Effector CD8-positive, alpha-beta T cell (primary cell): ENCODE measurements around the gene CLDN19.
"Not testable (repeated sequence)": the region's sequence is repeated elsewhere in the genome, so short reads cannot be mapped to it uniquely, and the experiment has no call there.

Experiments
- DNase-seq: peaks from one replicate; lab custom pipeline; 2025; lab: John Stamatoyannopoulos, UW

The CLDN19 gene

GRCh38 chr1:42759114-42759513 lies 19.1 kb upstream of the CLDN19 start:
- no peak for DNase-seq

- no peak for DNase-seq
Observed at GRCh38 chr1:42758641-42759040, 18.6 kb upstream of the CLDN19 start.

- DNase-seq = no peak
Observed at GRCh38 chr1:42757892-42758275, 17.8 kb upstream of the CLDN19 start.

GRCh38 chr1:42756956-42757891 lies 17.2 kb upstream of the CLDN19 start:
- DNase-seq = no peak

- no peak for DNase-seq
Observed at GRCh38 chr1:42753070-42753469, 13.0 kb upstream of the CLDN19 start.

- DNase-seq = no peak
Observed at GRCh38 chr1:42752284-42752683, 12.2 kb upstream of the CLDN19 start.

GRCh38 chr1:42751511-42752070 lies 11.6 kb upstream of the CLDN19 start:
- DNase-seq = not testable (repeated sequence)

- DNase-seq = no peak
Observed at GRCh38 chr1:42750041-42750440, 10.0 kb upstream of the CLDN19 start.

DNA sequence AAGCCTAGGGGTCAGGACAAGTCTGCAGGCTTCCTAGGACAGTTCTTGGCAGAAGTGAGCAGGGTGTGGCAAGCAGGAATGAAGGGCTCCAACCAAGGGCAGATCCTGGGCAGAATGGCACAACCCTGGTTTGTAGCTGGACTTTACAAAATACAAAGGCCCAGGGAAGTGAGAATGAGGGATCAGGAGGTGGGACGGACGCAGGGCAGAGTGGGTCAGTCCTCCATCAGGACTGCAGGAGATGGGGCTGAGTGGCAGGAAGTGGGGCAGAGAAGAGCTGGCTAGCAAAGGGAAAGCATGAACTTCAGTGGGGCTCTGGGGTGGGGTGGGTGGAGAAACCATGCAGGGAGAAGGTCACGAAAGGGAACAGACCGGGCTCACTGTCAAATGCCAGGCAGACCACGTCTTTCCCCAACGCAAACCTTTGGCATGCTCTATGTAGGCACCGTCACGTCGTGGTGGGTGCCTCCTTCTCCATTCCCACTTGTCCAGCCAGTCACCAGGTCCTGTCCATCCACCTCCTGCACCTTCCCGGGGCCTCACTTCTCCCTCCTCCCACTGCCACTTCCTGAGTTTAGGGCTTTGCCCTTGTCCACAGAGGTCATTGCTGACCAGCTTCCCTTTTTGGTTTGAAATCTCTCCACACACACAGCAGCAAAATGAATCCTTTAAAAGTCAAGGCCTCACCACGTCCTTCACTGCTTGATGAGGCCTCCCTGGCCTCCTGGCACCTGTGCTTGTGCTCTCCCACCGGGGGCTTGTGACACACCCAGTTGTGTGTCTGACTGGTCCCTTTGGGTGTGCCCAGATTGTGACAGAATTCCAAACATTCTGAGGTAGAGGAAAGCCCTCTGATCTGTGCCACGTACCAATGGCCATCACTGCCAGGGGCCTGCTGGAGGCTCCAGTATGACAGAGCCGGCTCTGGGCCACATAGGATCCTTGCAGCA lies 8.7 kb upstream of the CLDN19 start:
- DNase-seq = no peak

- DNase-seq = no peak
Observed at GRCh38 chr1:42748021-42748420, 8.0 kb upstream of the CLDN19 start.

DNA sequence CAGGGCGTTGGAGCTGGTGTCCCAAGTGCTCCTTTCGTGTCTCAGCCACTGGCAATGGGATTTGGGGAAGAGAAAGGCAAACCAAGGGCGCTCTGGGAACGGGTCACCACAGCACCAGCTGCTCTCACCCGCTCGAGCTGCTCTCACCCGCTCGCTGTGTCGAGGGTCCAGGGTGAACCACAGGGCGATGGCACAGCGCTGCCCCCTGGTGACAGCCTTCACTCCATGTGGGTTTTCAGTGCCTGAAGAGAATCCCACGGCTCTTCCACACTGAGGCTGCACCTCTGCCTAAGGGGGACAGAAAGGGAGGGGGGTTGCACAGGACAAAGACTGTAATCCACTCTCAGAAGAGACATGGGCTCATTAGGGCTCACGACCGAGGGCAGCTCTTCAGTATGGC lies 7.1 kb upstream of the CLDN19 start:
- peak; percentile 30 for DNase-seq

- no peak for DNase-seq
Observed at GRCh38 chr1:42746436-42747105, 6.5 kb upstream of the CLDN19 start.

DNA sequence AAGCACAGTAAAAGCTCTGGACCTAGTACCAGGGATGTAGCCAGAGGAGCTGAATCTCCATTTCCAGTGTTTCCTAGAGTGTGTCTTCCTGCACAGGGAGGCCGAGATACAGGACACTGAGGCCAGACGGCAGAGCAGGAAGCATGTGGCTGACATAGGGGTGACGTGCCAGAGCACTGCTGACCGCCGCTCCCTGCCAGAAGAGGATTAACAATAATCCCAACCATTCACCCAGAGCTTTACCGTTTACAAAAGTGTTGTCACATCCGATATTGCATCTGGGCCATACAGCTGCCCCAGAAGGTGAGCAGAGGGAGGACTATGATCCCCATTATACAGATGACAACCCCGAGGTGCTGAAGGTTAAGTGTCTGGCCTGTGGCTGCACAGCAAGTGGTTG lies 5.8 kb upstream of the CLDN19 start:
- no peak for DNase-seq

DNA sequence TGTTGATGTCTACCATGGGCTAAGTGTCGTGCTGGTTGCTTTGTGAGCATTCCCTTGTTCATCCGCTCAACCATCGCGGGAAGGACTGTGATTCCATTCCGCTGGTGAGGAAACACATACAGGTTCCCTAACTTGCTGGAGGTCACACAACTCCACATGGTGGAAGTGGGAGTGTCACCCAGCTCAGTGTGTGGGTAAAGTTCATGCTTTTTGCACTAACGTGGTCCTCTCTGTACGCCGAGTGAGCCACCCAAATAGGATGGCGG lies 4.0 kb upstream of the CLDN19 start:
- no peak for DNase-seq

GRCh38 chr1:42743317-42744147 lies 3.5 kb upstream of the CLDN19 start:
- DNase-seq = no peak

GRCh38 chr1:42742617-42743316 lies 2.7 kb upstream of the CLDN19 start:
- no peak for DNase-seq

- DNase-seq = no peak
Observed at GRCh38 chr1:42742141-42742540, 2.1 kb upstream of the CLDN19 start.

GRCh38 chr1:42741706-42742105 lies 1.7 kb upstream of the CLDN19 start:
- no peak for DNase-seq

DNA sequence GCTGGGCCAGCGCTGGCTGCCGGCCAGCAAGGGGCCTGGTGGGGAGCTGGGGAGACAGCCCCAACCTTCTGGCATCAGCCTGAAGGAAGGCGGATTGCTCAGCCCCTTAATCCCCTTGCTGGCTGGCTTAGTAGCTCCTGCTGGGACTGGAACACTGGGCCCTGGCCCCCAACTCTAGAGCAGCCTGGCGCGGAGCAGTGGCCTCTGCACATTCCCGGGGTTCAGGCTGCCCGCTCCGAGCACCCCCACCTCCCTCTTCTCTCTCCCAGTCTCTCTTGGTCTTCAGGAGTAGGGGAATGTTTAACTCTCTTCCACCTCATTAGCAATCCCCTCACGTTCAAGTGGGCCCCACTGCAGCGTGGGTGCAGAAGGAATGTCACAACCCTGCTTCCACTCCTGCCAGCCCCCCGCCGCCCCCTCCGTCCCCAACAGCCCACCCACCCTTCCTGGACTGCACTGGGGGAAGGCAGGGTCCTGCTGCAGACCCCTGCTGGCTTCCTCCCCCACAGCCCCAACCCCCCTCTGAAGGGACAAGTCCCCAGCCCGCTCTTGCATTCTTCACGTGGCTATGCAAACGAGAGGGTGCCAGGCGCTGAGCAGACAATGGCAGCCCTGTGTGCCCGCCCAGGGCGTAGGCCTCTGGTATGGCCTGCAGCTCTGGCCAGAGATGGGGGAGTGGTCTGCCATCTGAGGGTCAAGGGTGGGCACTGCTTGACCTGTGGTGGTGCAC lies 980 bp upstream of the CLDN19 start:
- DNase-seq = no peak

- no peak for DNase-seq
Observed at GRCh38 chr1:42738678-42739226, 1.3 kb downstream of the CLDN19 start.
